HepG2 (cell line): Measurements from ENCODE around the gene FLACC1. TPM values are rescaled to one million over a fixed set of nuclear protein-coding genes. Genes with fewer than 3 reads are reported as not detected.

Experiments used
- ATAC-seq: fragments of 200-7000 bp; cut with Tn5 transposase; 3 replicates; pipeline ENCODE4 v1.9.1; 2020; ENCODE audit warnings: mild to moderate bottlenecking, moderate library complexity
- BruUV-seq: library from RNA; stranded (reverse); fragments of 400-500 nt; replicated peaks from 2 replicates; lab custom pipeline; 2021; lab: Mats Ljungman, UMichigan
- CTCF ChIA-PET: fragments of 300-600 bp; formaldehyde crosslinking; extraction: SDS; loops from one replicate; lab custom pipeline; 2021; ENCODE audit warnings: low total read pairs, inconsistent platforms, low intra/inter-chr PET ratio; lab: Yijun Ruan, JAX
- POLR2A ChIA-PET: fragments of 350-600 bp; sonication (Branson Sonifier 250); formaldehyde crosslinking; loops from one replicate; lab custom pipeline; 2020; ENCODE audit warnings: antibody characterized with exemption, inconsistent platforms; lab: Yijun Ruan, JAX
- DNase-seq: peaks from one replicate; pipeline ENCODE4 v3.0.0-alpha.2; 2015; ENCODE audit warnings: low spot score
- FAIRE-seq: peaks from 3 replicates; lab custom pipeline; 2011; peaks lifted over from hg19 to GRCh38; lab: Jason Lieb, UNC
- H2AFZ ChIP-seq: one replicate; pipeline ENCODE4 v1.6.1; 2011; ENCODE audit warnings: low read length, inconsistent platforms
- H3K27ac ChIP-seq: fragments of 300-600 bp; 3 replicates; pipeline ENCODE4 v1.8.0; 2011; ENCODE audit warnings: mixed run types, mild to moderate bottlenecking, mixed read lengths, low read length, inconsistent platforms; ENCODE audit not compliant: insufficient read depth; ENCODE audit errors: extremely low read length
- H3K27me3 ChIP-seq, 2 experiments: fragments of 200-600 bp in 1 of 2; 2 replicates in 1 of 2; 3 replicates in 1 of 2; pipeline versions ENCODE4 v1.6.0 to v1.8.0; 2011; ENCODE audit warnings: low read length in 2 of 2, mild to moderate bottlenecking in 2 of 2, moderate library complexity in 2 of 2, inconsistent platforms in 1 of 2; ENCODE audit not compliant: insufficient read depth in 2 of 2, control insufficient read depth in 1 of 2
- H3K36me3 ChIP-seq, 2 experiments: fragments of 200-600 bp in 1 of 2; replicated peaks in 1 of 2; 2 replicates in 1 of 2; 3 replicates in 1 of 2; pipeline versions ENCODE4 v1.5.1 to v1.8.0; 2011; ENCODE audit warnings: low read length in 2 of 2, inconsistent platforms in 1 of 2; ENCODE audit not compliant: insufficient read depth in 2 of 2, control insufficient read depth in 1 of 2
- H3K4me1 ChIP-seq: 2 replicates; pipeline ENCODE4 v1.5.1; 2012; ENCODE audit warnings: low read length, inconsistent platforms; ENCODE audit not compliant: insufficient read depth
- H3K4me2 ChIP-seq: 2 replicates; pipeline ENCODE4 v1.6.0; 2011; ENCODE audit warnings: low read depth, low read length, inconsistent platforms
- H3K4me3 ChIP-seq, 3 experiments: fragments of 200-600 bp in 1 of 3; sonication (generic), shearing (Covaris generic) in 1 of 3; replicated peaks in 1 of 3; 2 replicates each; pipeline ENCODE4 v1.5.1; 2011 to 2016; ENCODE audit warnings: low read length in 3 of 3, inconsistent platforms in 2 of 3, low read depth in 2 of 3, mild to moderate bottlenecking in 2 of 3, control low read depth in 1 of 3, mixed read lengths in 1 of 3; ENCODE audit not compliant: insufficient read depth in 1 of 3
- H3K79me2 ChIP-seq: one replicate; pipeline ENCODE4 v1.6.1; 2011; ENCODE audit warnings: low read length, inconsistent platforms; ENCODE audit not compliant: insufficient read depth
- H3K9ac ChIP-seq: 2 replicates; pipeline ENCODE4 v1.6.0; 2011; ENCODE audit warnings: mild to moderate bottlenecking, low read depth, low read length, inconsistent platforms; ENCODE audit not compliant: insufficient read depth
- H3K9me3 ChIP-seq: 2 replicates; pipeline ENCODE4 v1.5.1; 2012; ENCODE audit warnings: mild to moderate bottlenecking, low read length
- H4K20me1 ChIP-seq: 2 replicates; pipeline ENCODE4 v1.6.0; 2011; ENCODE audit warnings: inconsistent platforms, mild to moderate bottlenecking, low read length, moderate library complexity; ENCODE audit not compliant: insufficient read depth
- CEBPG ChIP-seq: IDR thresholded peaks from 2 replicates; pipeline ENCODE4 v1.6.1; 2016
- ETV5 ChIP-seq: IDR thresholded peaks from 2 replicates; pipeline ENCODE4 v1.6.1; 2018; ENCODE audit warnings: missing biosample characterization, missing genetic modification reagents, inconsistent platforms, borderline replicate concordance
- MED1 ChIP-seq: sonication (generic); formaldehyde crosslinking; IDR thresholded peaks from 2 replicates; pipeline ENCODE4 v1.4.0; 2020; ENCODE audit warnings: missing genetic modification reagents
- NBN ChIP-seq: fragments of 450-650 bp; conservative IDR thresholded peaks from 2 replicates; pipeline ENCODE4 v1.6.1; 2017
- TBP ChIP-seq: sonication (generic); formaldehyde crosslinking; IDR thresholded peaks from 2 replicates; pipeline ENCODE4 v1.5.0; 2020; ENCODE audit warnings: missing genetic modification reagents
- ZFP36L2 ChIP-seq: sonication (generic); formaldehyde crosslinking; IDR thresholded peaks from 2 replicates; pipeline ENCODE4 v1.4.0; 2020; ENCODE audit warnings: missing genetic modification reagents
- ZNF614 ChIP-seq: IDR thresholded peaks from 2 replicates; pipeline ENCODE4 v1.6.1; 2018; ENCODE audit warnings: missing biosample characterization, missing genetic modification reagents, inconsistent platforms, borderline replicate concordance
- ZNF883 ChIP-seq: sonication (generic); formaldehyde crosslinking; IDR thresholded peaks from 2 replicates; pipeline ENCODE4 v1.5.1; 2020; ENCODE audit warnings: mild to moderate bottlenecking, missing genetic modification reagents; ENCODE audit errors: not compliant biosample characterization
- WGBS: methylation state at CpG from one replicate; pipeline ENCODE4 v1.1.6; 2017; ENCODE audit warnings: low lambda C conversion rate; 5-methylcytosine and 5-hydroxymethylcytosine counted together
- in situ Hi-C: cut with HindIII; loops from 2 replicates; pipeline ENCODE4 v1.10.0; 2017; ENCODE audit warnings: low pct_unique_long_range_greater_than_20kb; ENCODE audit not compliant: extremely low pct_ligation_motif_present
- intact Hi-C: fragments of 100-400 bp; cut with micrococcal nuclease; formaldehyde crosslinking; loops from one replicate; pipeline ENCODE4 v1.10.0; 2022; ENCODE audit not compliant: unreplicated experiment
- polyA plus RNA-seq, 8 experiments: library from polyadenylated mRNA; depleted of rRNA in 3 of 8; stranded (reverse) in 7 of 8; unstranded in 1 of 8; fragments of >200 nt; fragmentation: Illumina TruSeq in 4 of 8; extraction: Trizol in 4 of 8; gene quantifications; 2 replicates each; pipeline versions ENCODE4 v1.2.1 to v1.2.3, GENCODE V29; 2011 to 2016; ENCODE audit warnings: low read depth in 4 of 8, missing spikeins in 1 of 8, mixed read lengths in 1 of 8; ENCODE audit not compliant: insufficient read depth in 1 of 8
- total RNA-seq, 5 experiments: library from RNA; depleted of rRNA; stranded (reverse); fragments of >200 nt; fragmentation: Illumina TruSeq; extraction: Trizol; gene quantifications; 2 replicates each; pipeline ENCODE4 v1.2.3, GENCODE V29; 2016; ENCODE audit warnings: low read depth in 1 of 5
- TF ChIP-seq, protein P1 (sequence below): sonication (generic); formaldehyde crosslinking; IDR thresholded peaks from 2 replicates; pipeline ENCODE4 v1.4.0; 2020; ENCODE audit warnings: missing genetic modification reagents, borderline replicate concordance
- TF ChIP-seq, protein P2 (sequence below): sonication (generic); formaldehyde crosslinking; IDR thresholded peaks from 2 replicates; pipeline ENCODE4 v1.9.0; 2022; ENCODE audit warnings: missing genetic modification reagents, mild to moderate bottlenecking, borderline replicate concordance
- TF ChIP-seq, protein P3 (sequence below): sonication (generic); formaldehyde crosslinking; conservative IDR thresholded peaks from 2 replicates; pipeline ENCODE4 v1.4.0; 2020; ENCODE audit warnings: mild to moderate bottlenecking, missing genetic modification reagents, moderate library complexity

The FLACC1 gene
- total and polyA plus RNA-seq, 2 of the 13 experiments (the other 11 are each of a cell fraction or from before 2014, with no cell fraction given), result 0.35 to 0.59 TPM

DNA sequence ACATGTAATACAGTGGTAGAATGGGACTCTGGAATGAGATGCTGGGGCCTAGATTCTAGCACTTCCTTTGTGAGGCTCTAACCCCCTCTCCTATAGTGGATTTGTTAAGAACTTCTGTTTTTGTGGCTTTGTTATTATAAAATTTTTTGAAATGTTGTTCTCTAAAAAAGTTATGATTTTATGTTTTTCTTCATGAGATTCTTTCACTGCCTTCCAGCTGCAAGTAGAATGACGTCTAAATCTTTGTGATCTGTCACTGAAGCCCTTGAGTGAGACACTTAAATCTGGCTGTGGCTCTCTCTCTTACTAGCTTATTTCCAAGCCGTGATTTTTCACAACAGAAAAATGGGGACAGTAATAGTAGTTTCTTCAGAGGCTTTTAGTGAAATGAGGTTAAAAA, 95.2 kb downstream of the FLACC1 start (continued):
- TF ChIP-seq, protein P1, sequence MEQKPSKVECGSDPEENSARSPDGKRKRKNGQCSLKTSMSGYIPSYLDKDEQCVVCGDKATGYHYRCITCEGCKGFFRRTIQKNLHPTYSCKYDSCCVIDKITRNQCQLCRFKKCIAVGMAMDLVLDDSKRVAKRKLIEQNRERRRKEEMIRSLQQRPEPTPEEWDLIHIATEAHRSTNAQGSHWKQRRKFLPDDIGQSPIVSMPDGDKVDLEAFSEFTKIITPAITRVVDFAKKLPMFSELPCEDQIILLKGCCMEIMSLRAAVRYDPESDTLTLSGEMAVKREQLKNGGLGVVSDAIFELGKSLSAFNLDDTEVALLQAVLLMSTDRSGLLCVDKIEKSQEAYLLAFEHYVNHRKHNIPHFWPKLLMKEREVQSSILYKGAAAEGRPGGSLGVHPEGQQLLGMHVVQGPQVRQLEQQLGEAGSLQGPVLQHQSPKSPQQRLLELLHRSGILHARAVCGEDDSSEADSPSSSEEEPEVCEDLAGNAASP (CRISPR knock-in tag), result no peak
- TF ChIP-seq MED1 (CRISPR knock-in tag), result no peak

DNA sequence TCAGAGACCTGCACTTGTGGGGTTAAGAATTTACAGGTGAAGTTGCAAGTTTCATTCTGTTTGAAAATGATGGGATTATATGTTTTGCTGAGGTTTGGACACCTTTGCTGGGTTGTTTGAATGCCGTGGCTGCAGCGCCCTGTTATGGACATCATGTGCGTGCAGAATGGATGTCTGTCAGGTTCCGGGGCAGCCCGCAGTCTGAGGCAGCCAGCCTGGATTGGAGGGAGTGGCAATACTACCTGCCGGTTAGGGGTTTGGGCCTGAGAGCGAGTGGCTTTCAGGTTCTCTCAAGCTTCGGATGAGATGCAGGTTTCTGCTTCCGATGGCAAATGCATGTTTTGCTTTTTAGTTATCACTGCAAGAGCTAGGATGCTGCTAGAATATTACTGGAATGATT, 95.7 kb downstream of the FLACC1 start:
- H3K27ac ChIP-seq, result no peak overlapping the region

DNA sequence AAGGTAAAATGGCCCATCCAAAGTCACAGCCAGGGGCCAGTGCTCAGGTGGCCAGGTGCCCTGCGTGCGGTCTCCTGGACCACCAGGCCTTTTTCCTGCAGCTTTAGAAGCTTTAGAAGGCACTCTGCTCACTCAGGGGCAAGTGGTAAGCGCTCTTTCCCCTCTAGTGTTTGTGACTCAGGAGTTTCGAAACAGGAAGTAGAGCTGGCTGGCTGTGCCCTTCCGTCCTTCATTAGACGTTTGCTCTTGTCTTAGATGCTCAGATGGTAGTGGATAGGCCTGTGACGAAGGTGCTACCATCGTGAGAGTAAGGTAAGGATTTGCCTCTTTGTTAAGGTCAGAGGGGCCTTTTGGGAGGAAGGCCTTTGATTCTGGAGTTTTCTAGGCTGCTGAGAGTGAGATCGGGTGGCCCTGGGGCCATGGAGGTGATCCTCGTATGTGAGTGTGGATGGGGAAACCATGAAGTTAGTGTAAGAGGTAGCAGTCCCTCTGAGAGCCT, 96.8 kb downstream of the FLACC1 start, which contains the start of gene CASP8:
TSS of gene CASP8 (plus strand) at position 235 of the 499 bp plus-strand sequence. CDS start 5,951 bp downstream, outside the sequence.
- Histone ChIP-seq H3K4me1 (peaks cover 43% of the 10 kb centered on the region), H3K9me3 (no peaks in the 10 kb centered on the region), H3K27me3 (no peaks in the 10 kb centered on the region), H3K4me3 (peak within 1 kb of the TSS in 1 of 3 experiments; percentile 25; a peak in 1 of 6 replicates), H2AFZ (no peak within 1 kb of the TSS), H3K4me2 (peak within 1 kb of the TSS; percentile 99), H4K20me1 (no peaks in the 10 kb centered on the region), H3K27ac (peak within 1 kb of the TSS; percentile 60), H3K79me2 (peaks cover 45% of the 10 kb centered on the region), H3K9ac (peak within 1 kb of the TSS; percentile 45; the same call in 1 of the 2 replicates), H3K36me3 (no peaks in the 10 kb centered on the region)
- 65% methylated on average over 10 of the region's 10 CpGs for WGBS
- CTCF ChIA-PET, result no interaction called here
- POLR2A ChIA-PET, result interaction anchor here (0.6 to 1.4 kb wide), 5 partner anchors 27 to 305 kb away, joined by 3 to 6 read pairs (median 4); partner anchors contain the start of gene STRADB
- ATAC-seq (peak; percentile 42; the same call in 2 of the 3 replicates), FAIRE-seq (no peak), DNase-seq (peak; percentile 55)
- intact Hi-C loops, result no loop called here
- in situ Hi-C loops, result no loop called here
- no TSS peak for BruUV-seq
- TF ChIP-seq ETV5, result peak; percentile 96
- peak; percentile 88 for TF ChIP-seq CEBPG
- TF ChIP-seq ZNF614 (CRISPR knock-in tag), result peak; percentile 82; the same call in 1 of the 2 replicates
- TF ChIP-seq, protein P2, sequence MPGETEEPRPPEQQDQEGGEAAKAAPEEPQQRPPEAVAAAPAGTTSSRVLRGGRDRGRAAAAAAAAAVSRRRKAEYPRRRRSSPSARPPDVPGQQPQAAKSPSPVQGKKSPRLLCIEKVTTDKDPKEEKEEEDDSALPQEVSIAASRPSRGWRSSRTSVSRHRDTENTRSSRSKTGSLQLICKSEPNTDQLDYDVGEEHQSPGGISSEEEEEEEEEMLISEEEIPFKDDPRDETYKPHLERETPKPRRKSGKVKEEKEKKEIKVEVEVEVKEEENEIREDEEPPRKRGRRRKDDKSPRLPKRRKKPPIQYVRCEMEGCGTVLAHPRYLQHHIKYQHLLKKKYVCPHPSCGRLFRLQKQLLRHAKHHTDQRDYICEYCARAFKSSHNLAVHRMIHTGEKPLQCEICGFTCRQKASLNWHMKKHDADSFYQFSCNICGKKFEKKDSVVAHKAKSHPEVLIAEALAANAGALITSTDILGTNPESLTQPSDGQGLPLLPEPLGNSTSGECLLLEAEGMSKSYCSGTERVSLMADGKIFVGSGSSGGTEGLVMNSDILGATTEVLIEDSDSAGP (CRISPR knock-in tag), result peak; percentile 31; the same call in 1 of the 2 replicates
- TF ChIP-seq, protein P3, sequence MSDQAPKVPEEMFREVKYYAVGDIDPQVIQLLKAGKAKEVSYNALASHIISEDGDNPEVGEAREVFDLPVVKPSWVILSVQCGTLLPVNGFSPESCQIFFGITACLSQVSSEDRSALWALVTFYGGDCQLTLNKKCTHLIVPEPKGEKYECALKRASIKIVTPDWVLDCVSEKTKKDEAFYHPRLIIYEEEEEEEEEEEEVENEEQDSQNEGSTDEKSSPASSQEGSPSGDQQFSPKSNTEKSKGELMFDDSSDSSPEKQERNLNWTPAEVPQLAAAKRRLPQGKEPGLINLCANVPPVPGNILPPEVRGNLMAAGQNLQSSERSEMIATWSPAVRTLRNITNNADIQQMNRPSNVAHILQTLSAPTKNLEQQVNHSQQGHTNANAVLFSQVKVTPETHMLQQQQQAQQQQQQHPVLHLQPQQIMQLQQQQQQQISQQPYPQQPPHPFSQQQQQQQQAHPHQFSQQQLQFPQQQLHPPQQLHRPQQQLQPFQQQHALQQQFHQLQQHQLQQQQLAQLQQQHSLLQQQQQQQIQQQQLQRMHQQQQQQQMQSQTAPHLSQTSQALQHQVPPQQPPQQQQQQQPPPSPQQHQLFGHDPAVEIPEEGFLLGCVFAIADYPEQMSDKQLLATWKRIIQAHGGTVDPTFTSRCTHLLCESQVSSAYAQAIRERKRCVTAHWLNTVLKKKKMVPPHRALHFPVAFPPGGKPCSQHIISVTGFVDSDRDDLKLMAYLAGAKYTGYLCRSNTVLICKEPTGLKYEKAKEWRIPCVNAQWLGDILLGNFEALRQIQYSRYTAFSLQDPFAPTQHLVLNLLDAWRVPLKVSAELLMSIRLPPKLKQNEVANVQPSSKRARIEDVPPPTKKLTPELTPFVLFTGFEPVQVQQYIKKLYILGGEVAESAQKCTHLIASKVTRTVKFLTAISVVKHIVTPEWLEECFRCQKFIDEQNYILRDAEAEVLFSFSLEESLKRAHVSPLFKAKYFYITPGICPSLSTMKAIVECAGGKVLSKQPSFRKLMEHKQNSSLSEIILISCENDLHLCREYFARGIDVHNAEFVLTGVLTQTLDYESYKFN, result peak; percentile 44
- peak; percentile 22 for TF ChIP-seq ZNF883 (CRISPR knock-in tag)

More for the DNA sequence above, 95.7 kb downstream of the FLACC1 start:
- no peak for DNase-seq
- Histone ChIP-seq H3K79me2 (peaks cover 45% of the 10 kb centered on the region), H3K9ac (no peak overlapping the region), H4K20me1 (no peaks in the 10 kb centered on the region), H3K9me3 (no peaks in the 10 kb centered on the region), H2AFZ (no peak overlapping the region), H3K4me3 (no peak overlapping the region), H3K27me3 (no peaks in the 10 kb centered on the region), H3K4me2 (no peak overlapping the region), H3K36me3 (peaks cover 0 to 1% of the 10 kb centered on the region in 2 experiments; a peak in 3 of 5 replicates)
- WGBS, result 95% methylated on average over 9 of the region's 9 CpGs
- CTCF ChIA-PET, result no interaction called here
- ATAC-seq, result no peak
- BruUV-seq, result no TSS peak
- intact Hi-C loops, result no loop called here
- POLR2A ChIA-PET, result no interaction called here
- no peak for FAIRE-seq
- in situ Hi-C loops, result no loop called here
- TF ChIP-seq TBP (CRISPR knock-in tag), result no peak
- TF ChIP-seq NBN, result no peak
- no peak for TF ChIP-seq ZFP36L2 (CRISPR knock-in tag)
- TF ChIP-seq, all 625 proteins: peak for 0
- H3K4me1 ChIP-seq, result peaks cover 43% of the 10 kb centered on the region
